Activated T-cell treated with anti-CD3 and anti-CD28 coated beads, Interleukin-2, amount 50 U/mL, for 72 hours (primary cell): Measurements from ENCODE around the gene GPR65. TPM values are rescaled to one million over a fixed set of nuclear protein-coding genes. Genes with fewer than 3 reads are reported as not detected.

ENCODE experiments used
- ATAC-seq, 2 donors: fragments of 150-1000 bp; cut with Tn5 transposase; replicated peaks in 1 of 2; 2 replicates each; pipeline ENCODE4 v1.10.0; 2021; ENCODE audit warnings: moderate library complexity in 2 of 2, mild to moderate bottlenecking in 1 of 2
- DNase-seq, 2 donors: peaks; one replicate each; pipeline ENCODE4 v3.0.0; 2021 to 2022; ENCODE audit warnings: mixed read lengths in 1 of 2
- H3K27ac Mint-ChIP-seq: one replicate; pipeline ENCODE4 v1.8.0; 2022; ENCODE audit warnings: mild to moderate bottlenecking, moderate library complexity, mixed read lengths
- H3K27me3 Mint-ChIP-seq: one replicate; pipeline ENCODE4 v1.8.0; 2022; ENCODE audit warnings: low read depth, mixed read lengths
- H3K36me3 Mint-ChIP-seq, 2 donors: one replicate each; pipeline ENCODE4 v1.8.0; 2022; ENCODE audit warnings: mixed read lengths in 2 of 2, mild to moderate bottlenecking in 1 of 2; ENCODE audit not compliant: insufficient read depth in 2 of 2
- H3K4me1 Mint-ChIP-seq: one replicate; pipeline ENCODE4 v1.8.0; 2022; ENCODE audit warnings: low read depth, mixed read lengths
- H3K4me3 Mint-ChIP-seq, 2 donors: one replicate each; pipeline ENCODE4 v1.8.0; 2022; ENCODE audit warnings: mild to moderate bottlenecking in 2 of 2, mixed read lengths in 2 of 2, moderate library complexity in 2 of 2
- H3K9me3 Mint-ChIP-seq, 2 donors: one replicate each; pipeline ENCODE4 v1.8.0; 2022; ENCODE audit warnings: mixed read lengths in 2 of 2
- total RNA-seq, 2 donors: library from RNA; stranded (reverse); gene quantifications; one replicate each; pipeline ENCODE4 v1.2.3, GENCODE V29; 2022

Gene GPR65
- total RNA-seq, 2 donors from 2014 or later, result 24.6 to 31.8 TPM

- Mint-ChIP-seq H3K4me1 (peaks cover 48% of the 10 kb centered on the region), H3K36me3 (peaks cover 3 to 7% of the 10 kb centered on the region in 2 donors), H3K9me3 (peaks cover 0 to 2% of the 10 kb centered on the region in 2 donors), H3K27ac (peak overlapping the region; percentile 94), H3K27me3 (no peaks in the 10 kb centered on the region), H3K4me3 (peak overlapping the region; percentile 70 to 76)
- ATAC-seq (peak; percentile 3 to 7), DNase-seq (no peak)
These were observed 25.1 kb downstream of the GPR65 start for GRCh38 chr14:88030079-88030478.

- Mint-ChIP-seq H3K9me3 (peaks cover 0 to 2% of the 10 kb centered on the region in 2 donors), H3K36me3 (peaks cover 3 to 7% of the 10 kb centered on the region in 2 donors), H3K27me3 (no peaks in the 10 kb centered on the region), H3K4me1 (peaks cover 40% of the 10 kb centered on the region), H3K4me3 (no peak overlapping the region), H3K27ac (no peak overlapping the region)
- DNase-seq, result no peak
- no peak for ATAC-seq
These were observed 26.0 kb downstream of the GPR65 start for GRCh38 chr14:88030892-88031291.

GRCh38 chr14:88032373-88032772 is 27.4 kb downstream of the GPR65 start:
- ATAC-seq, result no peak
- no peaks in the 10 kb centered on the region for H3K27me3 Mint-ChIP-seq

GRCh38 chr14:88034076-88034475 is 29.1 kb downstream of the GPR65 start:
- Mint-ChIP-seq H3K27me3 (no peaks in the 10 kb centered on the region), H3K9me3 (peaks cover 0 to 7% of the 10 kb centered on the region in 2 donors), H3K36me3 (peaks cover 0 to 3% of the 10 kb centered on the region in 2 donors), H3K4me3 (no peak overlapping the region), H3K4me1 (peaks cover 23% of the 10 kb centered on the region), H3K27ac (no peak overlapping the region)
- ATAC-seq, result no peak
- no peak for DNase-seq

More at GRCh38 chr14:88032373-88032772, 27.4 kb downstream of the GPR65 start:
- no peak overlapping the region for H3K27ac Mint-ChIP-seq
- DNase-seq, result no peak
- no peak overlapping the region for H3K4me3 Mint-ChIP-seq
- peaks cover 0 to 2% of the 10 kb centered on the region in 2 donors for H3K9me3 Mint-ChIP-seq
- H3K36me3 Mint-ChIP-seq, result peaks cover 0 to 3% of the 10 kb centered on the region in 2 donors
- peaks cover 30% of the 10 kb centered on the region for H3K4me1 Mint-ChIP-seq

- DNase-seq, result no peak
- no peak for ATAC-seq
- H3K27ac Mint-ChIP-seq, result no peak overlapping the region
- peaks cover 0 to 7% of the 10 kb centered on the region in 2 donors for H3K9me3 Mint-ChIP-seq
- H3K4me1 Mint-ChIP-seq, result peaks cover 5% of the 10 kb centered on the region
- peaks cover 0 to 3% of the 10 kb centered on the region in 2 donors for H3K36me3 Mint-ChIP-seq
- no peaks in the 10 kb centered on the region for H3K27me3 Mint-ChIP-seq
- H3K4me3 Mint-ChIP-seq, result no peak overlapping the region
These were observed 31.5 kb downstream of the GPR65 start for GRCh38 chr14:88036422-88036821.

- Mint-ChIP-seq H3K9me3 (peaks cover 0 to 7% of the 10 kb centered on the region in 2 donors), H3K4me3 (no peak overlapping the region), H3K27ac (no peak overlapping the region), H3K36me3 (peaks cover 0 to 3% of the 10 kb centered on the region in 2 donors), H3K27me3 (no peaks in the 10 kb centered on the region), H3K4me1 (peaks cover 5% of the 10 kb centered on the region)
- DNase-seq (no peak), ATAC-seq (no peak)
These were observed 32.4 kb downstream of the GPR65 start for GRCh38 chr14:88037325-88037724.

- H3K4me1 Mint-ChIP-seq, result peaks cover 9% of the 10 kb centered on the region
- no peak overlapping the region for H3K4me3 Mint-ChIP-seq
- no peak overlapping the region for H3K27ac Mint-ChIP-seq
- DNase-seq (no peak), ATAC-seq (peak; percentile 50 to 56)
- H3K9me3 Mint-ChIP-seq, result peaks cover 0 to 4% of the 10 kb centered on the region in 2 donors
- H3K27me3 Mint-ChIP-seq, result no peaks in the 10 kb centered on the region
- no peaks in the 10 kb centered on the region for H3K36me3 Mint-ChIP-seq
These were observed 34.3 kb downstream of the GPR65 start for GRCh38 chr14:88039197-88039596.

- no peak for ATAC-seq
- peaks cover 18% of the 10 kb centered on the region for H3K4me1 Mint-ChIP-seq
- H3K36me3 Mint-ChIP-seq, result no peaks in the 10 kb centered on the region
These were observed 35.2 kb downstream of the GPR65 start for GRCh38 chr14:88040146-88040545.

GRCh38 chr14:88043529-88044443 is 38.9 kb downstream of the GPR65 start:
- DNase-seq (no peak), ATAC-seq (no peak)
- Mint-ChIP-seq H3K4me1 (peaks cover 26% of the 10 kb centered on the region), H3K27me3 (peaks cover 16% of the 10 kb centered on the region), H3K4me3 (peak overlapping the region; percentile 69 to 89), H3K27ac (peak overlapping the region; percentile 98), H3K9me3 (peaks cover 5 to 7% of the 10 kb centered on the region in 2 donors), H3K36me3 (peaks cover 6 to 10% of the 10 kb centered on the region in 2 donors)

More at GRCh38 chr14:88040146-88040545, 35.2 kb downstream of the GPR65 start:
- Mint-ChIP-seq H3K27ac (no peak overlapping the region), H3K9me3 (peaks cover 0 to 4% of the 10 kb centered on the region in 2 donors), H3K4me3 (no peak overlapping the region), H3K27me3 (no peaks in the 10 kb centered on the region)
- no peak for DNase-seq

GRCh38 chr14:88044444-88044758 is 39.5 kb downstream of the GPR65 start:
- Mint-ChIP-seq H3K27ac (peak overlapping the region; percentile 98), H3K9me3 (peaks cover 5 to 7% of the 10 kb centered on the region in 2 donors), H3K36me3 (peaks cover 6 to 10% of the 10 kb centered on the region in 2 donors), H3K4me1 (peaks cover 26% of the 10 kb centered on the region), H3K4me3 (peak overlapping the region; percentile 69 to 89), H3K27me3 (peaks cover 16% of the 10 kb centered on the region)
- ATAC-seq, result peak in 1 of 2 donors; percentile 6
- no peak for DNase-seq

- Mint-ChIP-seq H3K4me3 (peak overlapping the region; percentile 69 to 89), H3K4me1 (peaks cover 26% of the 10 kb centered on the region)
- ATAC-seq, result peak; percentile 98
These were observed 40.0 kb downstream of the GPR65 start for GRCh38 chr14:88044776-88045446.

GRCh38 chr14:88045705-88046104 is 40.8 kb downstream of the GPR65 start:
- Mint-ChIP-seq H3K36me3 (peaks cover 6 to 10% of the 10 kb centered on the region in 2 donors), H3K9me3 (peaks cover 5 to 7% of the 10 kb centered on the region in 2 donors), H3K4me3 (peak overlapping the region in 1 of 2 donors; percentile 4), H3K4me1 (peaks cover 26% of the 10 kb centered on the region), H3K27me3 (peaks cover 16% of the 10 kb centered on the region), H3K27ac (peak overlapping the region; percentile 71)
- ATAC-seq, result no peak
- no peak for DNase-seq

More at GRCh38 chr14:88044776-88045446, 40.0 kb downstream of the GPR65 start:
- Mint-ChIP-seq H3K36me3 (peaks cover 6 to 10% of the 10 kb centered on the region in 2 donors), H3K9me3 (peaks cover 5 to 7% of the 10 kb centered on the region in 2 donors), H3K27ac (peak overlapping the region; percentile 98), H3K27me3 (peaks cover 16% of the 10 kb centered on the region)
- peak; percentile 21 to 34 for DNase-seq

- no peak overlapping the region for H3K4me3 Mint-ChIP-seq
- H3K27ac Mint-ChIP-seq, result no peak overlapping the region
- peaks cover 8 to 13% of the 10 kb centered on the region in 2 donors for H3K9me3 Mint-ChIP-seq
- peaks cover 16% of the 10 kb centered on the region for H3K27me3 Mint-ChIP-seq
- peaks cover 26% of the 10 kb centered on the region for H3K4me1 Mint-ChIP-seq
- no peak for ATAC-seq
- DNase-seq, result no peak
- peaks cover 11 to 13% of the 10 kb centered on the region in 2 donors for H3K36me3 Mint-ChIP-seq
These were observed 43.4 kb downstream of the GPR65 start for GRCh38 chr14:88048351-88048750.
